ENCODE measurements around the gene FUCA2. TPM values are rescaled to one million over a fixed set of nuclear protein-coding genes. Genes with fewer than 3 reads are reported as not detected.

Gene FUCA2
- polyA plus RNA-seq, 1 experiment, result 66.8 TPM

DNA sequence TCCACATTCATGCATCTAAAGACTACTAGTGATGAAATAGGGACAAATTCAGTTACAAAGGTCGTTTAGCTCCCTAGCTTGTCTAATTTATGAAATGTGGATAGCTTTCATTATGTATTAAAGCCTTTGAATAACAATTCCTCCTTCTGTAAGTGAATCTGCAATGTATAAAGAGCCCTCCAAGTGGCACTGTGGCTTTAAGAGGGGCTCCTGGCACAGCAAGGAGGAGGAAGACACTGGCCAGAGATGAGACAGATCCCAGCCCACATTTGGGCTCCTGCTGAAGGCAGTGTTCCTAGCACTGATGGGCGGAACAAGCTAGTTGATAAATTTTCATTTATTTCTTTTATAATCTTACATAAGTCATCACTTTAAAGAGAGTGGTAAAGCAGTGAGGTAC lies 17.6 kb upstream of the FUCA2 start:
- DNase-seq (ENCODE audit: low read depth, low spot score), result no peak
- CTCF ChIA-PET, result interaction anchor here (0.6 to 1.2 kb wide), 2 partner anchors 18 to 31 kb away, joined by 3 read pairs; partner anchors contain the start of gene FUCA2
- TF ChIP-seq CTCF (IDR thresholded peaks at IDR 0.05; ENCODE audit: low read depth, low read length), result 0 out of 2 replicates have a peak, but pooled peaks have one; percentile 27

GRCh38 chr6:143528164-143528811 lies 16.8 kb upstream of the FUCA2 start:
- Histone ChIP-seq H3K27me3 (ENCODE audit: control insufficient read depth, insufficient read depth, low read length) (peaks cover 3% of the 10 kb centered on the region), H3K27ac (ENCODE audit: low read depth, low read length) (no peak overlapping the region), H3K9me3 (ENCODE audit: control insufficient read depth, insufficient read depth, low read length) (no peaks in the 10 kb centered on the region), H3K4me3 (ENCODE audit: low read depth, low read length) (no peak overlapping the region)
- POLR2A ChIA-PET, result no interaction called here
- CTCF ChIA-PET, result interaction anchor here (0.6 to 1.2 kb wide), 2 partner anchors 17 to 30 kb away, joined by 3 read pairs; partner anchors contain the start of gene FUCA2
- no peak for TF ChIP-seq CTCF (IDR thresholded peaks at IDR 0.05; ENCODE audit: low read depth, low read length)
- DNase-seq (ENCODE audit: low read depth, low spot score), result no peak

More for the DNA sequence above, 17.6 kb upstream of the FUCA2 start:
- Histone ChIP-seq H3K4me3 (ENCODE audit: low read depth, low read length) (no peak overlapping the region), H3K9me3 (ENCODE audit: control insufficient read depth, insufficient read depth, low read length) (no peaks in the 10 kb centered on the region), H3K27me3 (ENCODE audit: control insufficient read depth, insufficient read depth, low read length) (peaks cover 3% of the 10 kb centered on the region), H3K27ac (ENCODE audit: low read depth, low read length) (no peak overlapping the region)
- POLR2A ChIA-PET, result no interaction called here

- no peak overlapping the region for H3K4me3 ChIP-seq (ENCODE audit: low read depth, low read length)
- H3K27me3 ChIP-seq (ENCODE audit: control insufficient read depth, insufficient read depth, low read length), result peaks cover 3% of the 10 kb centered on the region
- no peak for TF ChIP-seq CTCF (IDR thresholded peaks at IDR 0.05; ENCODE audit: low read depth, low read length)
- H3K27ac ChIP-seq (ENCODE audit: low read depth, low read length), result no peak overlapping the region
- ChIA-PET POLR2A (no interaction called here), CTCF (no interaction called here)
- no peaks in the 10 kb centered on the region for H3K9me3 ChIP-seq (ENCODE audit: control insufficient read depth, insufficient read depth, low read length)
- no peak for DNase-seq (ENCODE audit: low read depth, low spot score)
Measured at GRCh38 chr6:143527677-143528076, 16.2 kb upstream of the FUCA2 start.

DNA sequence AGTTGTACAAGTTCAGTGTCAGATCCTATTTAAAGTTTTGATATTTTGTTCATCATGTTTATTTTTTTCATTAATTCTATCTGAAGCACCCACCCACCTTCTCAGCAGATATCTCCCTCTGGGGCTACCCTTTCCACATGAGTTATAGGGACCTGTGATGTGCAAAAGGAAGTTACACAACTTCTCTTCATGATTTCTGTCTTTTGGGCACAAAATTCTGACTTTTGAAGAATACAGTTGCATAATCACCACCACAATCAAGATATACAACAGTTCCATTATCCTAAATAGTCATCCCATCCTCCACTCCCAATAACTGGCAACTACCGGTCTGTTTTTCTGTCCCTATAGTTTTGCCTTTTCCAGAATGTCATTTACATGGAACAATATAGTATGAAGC lies 13.8 kb upstream of the FUCA2 start:
- POLR2A ChIA-PET, result no interaction called here
- Histone ChIP-seq H3K27ac (ENCODE audit: low read depth, low read length) (no peak overlapping the region), H3K9me3 (ENCODE audit: control insufficient read depth, insufficient read depth, low read length) (no peaks in the 10 kb centered on the region), H3K4me3 (ENCODE audit: low read depth, low read length) (no peak overlapping the region), H3K27me3 (ENCODE audit: control insufficient read depth, insufficient read depth, low read length) (peaks cover 1% of the 10 kb centered on the region)
- DNase-seq (ENCODE audit: low read depth, low spot score), result no peak
- no peak for TF ChIP-seq CTCF (IDR thresholded peaks at IDR 0.05; ENCODE audit: low read depth, low read length)
- CTCF ChIA-PET, result no interaction called here

GRCh38 chr6:143522039-143522600 lies 10.6 kb upstream of the FUCA2 start:
- H3K9me3 ChIP-seq (ENCODE audit: control insufficient read depth, insufficient read depth, low read length), result no peaks in the 10 kb centered on the region
- DNase-seq (ENCODE audit: low read depth, low spot score), result no peak
- peaks cover 17% of the 10 kb centered on the region for H3K27me3 ChIP-seq (ENCODE audit: control insufficient read depth, insufficient read depth, low read length)
- TF ChIP-seq CTCF (IDR thresholded peaks at IDR 0.05; ENCODE audit: low read depth, low read length), result no peak
- no peak overlapping the region for H3K4me3 ChIP-seq (ENCODE audit: low read depth, low read length)
- no peak overlapping the region for H3K27ac ChIP-seq (ENCODE audit: low read depth, low read length)
- POLR2A ChIA-PET, result no interaction called here
- CTCF ChIA-PET, result no interaction called here
